SK-N-SH (cell line): ENCODE measurements around the gene KNDC1.

Source experiments
- CTCF ChIP-seq: fragments of 200-600 bp; sonication (generic); IDR thresholded peaks from 2 replicates; pipeline ENCODE4 v1.6.1; 2017; ENCODE audit warnings: antibody characterized with exemption, mild to moderate bottlenecking, moderate library complexity
- RCOR1 ChIP-seq: fragments of 150-350 bp; IDR thresholded peaks from 2 replicates; pipeline ENCODE4 v1.6.1; 2017; ENCODE audit warnings: antibody characterized with exemption, low read length
- SIN3A ChIP-seq: IDR thresholded peaks from 2 replicates; pipeline ENCODE4 v1.6.1; 2012; ENCODE audit warnings: low read depth, mild to moderate bottlenecking, low read length, moderate library complexity, borderline replicate concordance
- USF2 ChIP-seq: fragments of 150-350 bp; IDR thresholded peaks from 2 replicates; pipeline ENCODE4 v1.6.1; 2017; ENCODE audit warnings: antibody characterized with exemption, low read length, low read depth, borderline replicate concordance
- ZBTB33 ChIP-seq: IDR thresholded peaks from 2 replicates; pipeline ENCODE4 v1.4.0; 2012; ENCODE audit warnings: low read depth, borderline replicate concordance

GRCh38 chr10:133249975-133250754 is 90.1 kb downstream of the KNDC1 start:
- no peak for TF ChIP-seq CTCF
- no peak for TF ChIP-seq USF2
- no peak for TF ChIP-seq SIN3A
- TF ChIP-seq ZBTB33: no peak
- TF ChIP-seq RCOR1: no peak
